ENCODE measurements around the gene ADAMTS19. TPM values are rescaled to one million over a fixed set of nuclear protein-coding genes. Genes with fewer than 3 reads are reported as not detected.

Gene ADAMTS19
- total RNA-seq, 1 experiment from 2014 or later: 20.3 TPM

DNA sequence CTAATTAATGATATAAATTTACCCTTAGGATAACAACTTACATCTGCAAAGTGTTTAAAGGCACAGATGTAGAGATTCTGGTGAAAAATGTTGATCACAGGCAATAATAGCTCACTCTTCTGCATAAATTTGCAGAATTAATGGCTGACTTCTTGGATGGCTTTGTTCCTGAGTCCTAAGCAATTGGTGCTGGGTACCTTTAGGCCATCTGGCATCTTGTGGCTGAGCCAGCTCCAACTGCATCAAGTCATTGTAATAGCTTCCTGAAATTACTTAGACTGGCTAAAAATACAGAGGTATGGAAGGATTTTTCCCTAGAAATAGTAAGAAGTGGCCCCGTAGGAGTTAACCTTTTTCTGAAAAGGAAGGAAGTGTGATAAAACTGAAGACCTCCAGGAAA is 169.5 kb downstream of the ADAMTS19 start:
- no peak for TF ChIP-seq CTCF (conservative IDR thresholded peaks at IDR 0.05)
- no peak overlapping the region for H3K4me2 ChIP-seq (ENCODE audit: insufficient read depth, insufficient read length, low read length)
- Mint-ChIP-seq H3K36me3 (ENCODE audit: insufficient read depth in 1 of 3, low read depth in 3 of 3) (peaks cover 16 to 21% (median 19%) of the 10 kb centered on the region in 3 experiments), H3K4me3 (no peak overlapping the region), H3K27me3 (ENCODE audit: low read depth) (no peaks in the 10 kb centered on the region), H3K9me3 (no peaks in the 10 kb centered on the region; a peak in 1 of 5 replicates), H3K4me1 (no peaks in the 10 kb centered on the region), H3K27ac (0 out of 7 replicates have a peak overlapping the region, but pooled peaks of 1 of the 3 experiments have one; percentile 36)
- no peak overlapping the region for H2BK20ac ChIP-seq (ENCODE audit: low read depth, low read length, poor library complexity, severe bottlenecking)
- H3K27ac ChIP-seq (ENCODE audit: insufficient read length, low read depth, low read length): no peak overlapping the region
- no peak overlapping the region for H2BK5ac ChIP-seq (ENCODE audit: insufficient read length, low read length)
- H4K8ac ChIP-seq (replicated peaks; ENCODE audit: insufficient read length, low read depth, low read length): no peak overlapping the region
- H3K4me1 ChIP-seq (ENCODE audit: insufficient read depth, low read length): no peaks in the 10 kb centered on the region
- no peak overlapping the region for H3K4ac ChIP-seq (ENCODE audit: low read depth, low read length)
- H3K79me2 ChIP-seq (ENCODE audit: insufficient read depth, low read length): no peaks in the 10 kb centered on the region
- H4K91ac ChIP-seq (ENCODE audit: insufficient read length, low read depth, low read length): no peak overlapping the region
- no peak overlapping the region for H3T11ph ChIP-seq (ENCODE audit: low read length)
- no peaks in the 10 kb centered on the region for H3K23me2 ChIP-seq (ENCODE audit: insufficient read length, low read depth, low read length, poor library complexity, severe bottlenecking)
- no peak overlapping the region for H3K14ac ChIP-seq (ENCODE audit: insufficient read depth, low read length)
- no peaks in the 10 kb centered on the region for H3K27me3 ChIP-seq (ENCODE audit: insufficient read depth, low read length)
- no peaks in the 10 kb centered on the region for H4K20me1 ChIP-seq (ENCODE audit: control insufficient read depth, insufficient read depth, insufficient read length)
- no peaks in the 10 kb centered on the region for H3K79me1 ChIP-seq (ENCODE audit: insufficient read depth, low read depth, low read length, poor library complexity, severe bottlenecking)
- H2BK12ac ChIP-seq (ENCODE audit: insufficient read length, low read depth, low read length): no peak overlapping the region
- no peak overlapping the region for H3K56ac ChIP-seq (ENCODE audit: insufficient read length, low read depth, low read length)
- H3K9ac ChIP-seq (ENCODE audit: extremely low read depth, insufficient read length, low read length): no peak overlapping the region
- no peak overlapping the region for H2AFZ ChIP-seq (ENCODE audit: low read length)
- H3K9me3 ChIP-seq (ENCODE audit: control insufficient read depth, low read depth, low read length): no peaks in the 10 kb centered on the region
- no peak overlapping the region for H2BK120ac ChIP-seq (ENCODE audit: low read depth, low read length, poor library complexity, severe bottlenecking)
- WGBS (ENCODE audit: extremely low coverage, insufficient read length, low lambda C conversion rate): no CpG with 5 or more reads among the region's 1 CpG
- H3K18ac ChIP-seq (ENCODE audit: insufficient read length, low read depth, low read length): no peak overlapping the region
- no peak overlapping the region for H3K23ac ChIP-seq (ENCODE audit: insufficient read length, low read depth, low read length)
- no peak overlapping the region for H2BK15ac ChIP-seq (ENCODE audit: low read depth, low read length)
- H2AK5ac ChIP-seq (ENCODE audit: insufficient read length, low read length): no peak overlapping the region
- no peak for DNase-seq
- H4K5ac ChIP-seq (ENCODE audit: insufficient read length, low read depth, low read length): no peak overlapping the region
